IPS-18c (cell line): ENCODE data around the gene FUT4.
A peak's percentile ranks its signal among the peaks of the same experiment; 100 is the strongest.
"Not testable (repeated sequence)": the region's sequence is repeated elsewhere in the genome, so short reads cannot be mapped to it uniquely, and the experiment has no call there.

Experiments
- H3K4me3 ChIP-seq: 2 replicates; pipeline ENCODE4 v1.7.0; 2013; ENCODE audit warnings: low read depth, mild to moderate bottlenecking, low read length, moderate library complexity; ENCODE audit not compliant: insufficient read depth
- H3K9me3 ChIP-seq: one replicate; pipeline ENCODE4 v1.6.1; 2013; ENCODE audit warnings: mild to moderate bottlenecking, low read length, moderate library complexity; ENCODE audit not compliant: control insufficient read depth, insufficient read depth

The FUT4 gene

GRCh38 chr11:94526645-94527438 is 16.9 kb upstream of the FUT4 start:
- no peaks in the 10 kb centered on the region for H3K9me3 ChIP-seq
- H3K4me3 ChIP-seq, result no peak overlapping the region

GRCh38 chr11:94528551-94528950 is 15.2 kb upstream of the FUT4 start:
- H3K4me3 ChIP-seq, result no peak overlapping the region

GRCh38 chr11:94532211-94532610 is 11.5 kb upstream of the FUT4 start:
- Histone ChIP-seq H3K9me3 (no peaks in the 10 kb centered on the region), H3K4me3 (no peak overlapping the region)

More at GRCh38 chr11:94528551-94528950, 15.2 kb upstream of the FUT4 start:
- H3K9me3 ChIP-seq, result no peaks in the 10 kb centered on the region

GRCh38 chr11:94533206-94533605 is 10.5 kb upstream of the FUT4 start:
- Histone ChIP-seq H3K4me3 (no peak overlapping the region), H3K9me3 (no peaks in the 10 kb centered on the region)

GRCh38 chr11:94533696-94534630 is 9.8 kb upstream of the FUT4 start:
- H3K4me3 ChIP-seq, result no peak overlapping the region

GRCh38 chr11:94536386-94536785 is 7.3 kb upstream of the FUT4 start:
- H3K4me3 ChIP-seq, result no peak overlapping the region
- H3K9me3 ChIP-seq, result no peaks in the 10 kb centered on the region

More at GRCh38 chr11:94533696-94534630, 9.8 kb upstream of the FUT4 start:
- no peaks in the 10 kb centered on the region for H3K9me3 ChIP-seq

GRCh38 chr11:94537031-94537600 is 6.6 kb upstream of the FUT4 start:
- H3K9me3 ChIP-seq, result no peaks in the 10 kb centered on the region
- no peak overlapping the region for H3K4me3 ChIP-seq

GRCh38 chr11:94539420-94539819 is 4.3 kb upstream of the FUT4 start:
- Histone ChIP-seq H3K9me3 (no peaks in the 10 kb centered on the region), H3K4me3 (no peak overlapping the region)

GRCh38 chr11:94544646-94545263 is 1.0 kb downstream of the FUT4 start:
- H3K9me3 ChIP-seq, result no peaks in the 10 kb centered on the region
- peak overlapping the region; percentile 70 for H3K4me3 ChIP-seq

GRCh38 chr11:94545264-94546161 is 1.8 kb downstream of the FUT4 start:
- H3K4me3 ChIP-seq, result peak overlapping the region; percentile 70

GRCh38 chr11:94546162-94546470 is 2.4 kb downstream of the FUT4 start:
- Histone ChIP-seq H3K9me3 (no peaks in the 10 kb centered on the region), H3K4me3 (peak overlapping the region; percentile 70; the same call in 1 of the 2 replicates)

More at GRCh38 chr11:94545264-94546161, 1.8 kb downstream of the FUT4 start:
- no peaks in the 10 kb centered on the region for H3K9me3 ChIP-seq

GRCh38 chr11:94546886-94547285 is 3.2 kb downstream of the FUT4 start:
- H3K4me3 ChIP-seq, result no peak overlapping the region

GRCh38 chr11:94549146-94549545 is 5.4 kb downstream of the FUT4 start:
- H3K4me3 ChIP-seq, result no peak overlapping the region
- H3K9me3 ChIP-seq, result peaks cover 2% of the 10 kb centered on the region

More at GRCh38 chr11:94546886-94547285, 3.2 kb downstream of the FUT4 start:
- peaks cover 2% of the 10 kb centered on the region for H3K9me3 ChIP-seq

GRCh38 chr11:94550513-94550912 is 6.8 kb downstream of the FUT4 start:
- Histone ChIP-seq H3K9me3 (peaks cover 2% of the 10 kb centered on the region), H3K4me3 (no peak overlapping the region)

GRCh38 chr11:94553938-94554337 is 10.2 kb downstream of the FUT4 start:
- H3K9me3 ChIP-seq, result peaks cover 2% of the 10 kb centered on the region
- H3K4me3 ChIP-seq, result no peak overlapping the region

- not testable (repeated sequence) for H3K9me3 ChIP-seq, H3K4me3 ChIP-seq
Measured at GRCh38 chr11:94555752-94556329, 12.1 kb downstream of the FUT4 start.
